Measurements from ENCODE around the gene ATP8A1. TPM values are rescaled to one million over a fixed set of nuclear protein-coding genes. Genes with fewer than 3 reads are reported as not detected.

Gene ATP8A1
- total RNA-seq, 1 experiment from 2014 or later: 14.3 TPM

DNA sequence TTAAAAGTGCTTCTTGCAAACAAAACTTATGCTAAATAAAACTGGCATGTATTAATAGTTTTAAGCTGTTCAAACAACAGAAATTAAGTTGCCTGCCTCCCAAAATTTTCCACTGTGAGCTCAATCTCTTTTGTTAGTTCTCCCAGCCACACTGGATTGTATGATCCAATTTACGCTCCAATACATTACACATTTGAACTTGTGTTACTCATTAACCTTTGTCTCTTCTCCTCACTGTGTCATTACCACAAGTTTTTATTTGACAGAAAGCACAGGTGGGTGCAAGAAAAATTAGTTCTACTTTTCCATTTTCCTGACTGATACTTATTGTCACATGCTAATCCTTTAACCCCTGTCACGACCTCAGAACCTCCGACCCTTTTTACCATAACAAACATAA lies 204.1 kb downstream of the ATP8A1 start:
- ATAC-seq: 0 out of 2 replicates have a peak, but pooled peaks have one; percentile 38
- TF ChIP-seq, protein P1, sequence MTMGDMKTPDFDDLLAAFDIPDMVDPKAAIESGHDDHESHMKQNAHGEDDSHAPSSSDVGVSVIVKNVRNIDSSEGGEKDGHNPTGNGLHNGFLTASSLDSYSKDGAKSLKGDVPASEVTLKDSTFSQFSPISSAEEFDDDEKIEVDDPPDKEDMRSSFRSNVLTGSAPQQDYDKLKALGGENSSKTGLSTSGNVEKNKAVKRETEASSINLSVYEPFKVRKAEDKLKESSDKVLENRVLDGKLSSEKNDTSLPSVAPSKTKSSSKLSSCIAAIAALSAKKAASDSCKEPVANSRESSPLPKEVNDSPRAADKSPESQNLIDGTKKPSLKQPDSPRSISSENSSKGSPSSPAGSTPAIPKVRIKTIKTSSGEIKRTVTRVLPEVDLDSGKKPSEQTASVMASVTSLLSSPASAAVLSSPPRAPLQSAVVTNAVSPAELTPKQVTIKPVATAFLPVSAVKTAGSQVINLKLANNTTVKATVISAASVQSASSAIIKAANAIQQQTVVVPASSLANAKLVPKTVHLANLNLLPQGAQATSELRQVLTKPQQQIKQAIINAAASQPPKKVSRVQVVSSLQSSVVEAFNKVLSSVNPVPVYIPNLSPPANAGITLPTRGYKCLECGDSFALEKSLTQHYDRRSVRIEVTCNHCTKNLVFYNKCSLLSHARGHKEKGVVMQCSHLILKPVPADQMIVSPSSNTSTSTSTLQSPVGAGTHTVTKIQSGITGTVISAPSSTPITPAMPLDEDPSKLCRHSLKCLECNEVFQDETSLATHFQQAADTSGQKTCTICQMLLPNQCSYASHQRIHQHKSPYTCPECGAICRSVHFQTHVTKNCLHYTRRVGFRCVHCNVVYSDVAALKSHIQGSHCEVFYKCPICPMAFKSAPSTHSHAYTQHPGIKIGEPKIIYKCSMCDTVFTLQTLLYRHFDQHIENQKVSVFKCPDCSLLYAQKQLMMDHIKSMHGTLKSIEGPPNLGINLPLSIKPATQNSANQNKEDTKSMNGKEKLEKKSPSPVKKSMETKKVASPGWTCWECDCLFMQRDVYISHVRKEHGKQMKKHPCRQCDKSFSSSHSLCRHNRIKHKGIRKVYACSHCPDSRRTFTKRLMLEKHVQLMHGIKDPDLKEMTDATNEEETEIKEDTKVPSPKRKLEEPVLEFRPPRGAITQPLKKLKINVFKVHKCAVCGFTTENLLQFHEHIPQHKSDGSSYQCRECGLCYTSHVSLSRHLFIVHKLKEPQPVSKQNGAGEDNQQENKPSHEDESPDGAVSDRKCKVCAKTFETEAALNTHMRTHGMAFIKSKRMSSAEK (CRISPR knock-in tag; IDR thresholded peaks at IDR 0.05; ENCODE audit: borderline replicate concordance): no peak
- TF ChIP-seq RORB (CRISPR knock-in tag; IDR thresholded peaks at IDR 0.05) (no peak), GABPB1 (CRISPR knock-in tag; IDR thresholded peaks at IDR 0.05) (no peak), ZNF671 (CRISPR knock-in tag; IDR thresholded peaks at IDR 0.05) (no peak), E2F4 (CRISPR knock-in tag; IDR thresholded peaks at IDR 0.05; ENCODE audit: borderline replicate concordance, low read depth) (no peak)
- POLR2A ChIA-PET: no interaction called here
- no peak for DNase-seq (ENCODE audit: low spot score)
- no peak overlapping the region for H3K4me3 Mint-ChIP-seq
- H3K4me1 Mint-ChIP-seq: peaks cover 43% of the 10 kb centered on the region
- H3K9me3 Mint-ChIP-seq: 0 out of 2 replicates have a peak, but pooled peaks cover 3% of the 10 kb centered on the region
- CTCF ChIA-PET: no interaction called here
- no peaks in the 10 kb centered on the region for H3K27me3 Mint-ChIP-seq (ENCODE audit: low read depth)
- H3K27ac Mint-ChIP-seq: peak overlapping the region; percentile 9; the same call in 1 of the 2 replicates
- H3K36me3 Mint-ChIP-seq: peaks cover 5% of the 10 kb centered on the region; the same call in 1 of the 2 replicates

DNA sequence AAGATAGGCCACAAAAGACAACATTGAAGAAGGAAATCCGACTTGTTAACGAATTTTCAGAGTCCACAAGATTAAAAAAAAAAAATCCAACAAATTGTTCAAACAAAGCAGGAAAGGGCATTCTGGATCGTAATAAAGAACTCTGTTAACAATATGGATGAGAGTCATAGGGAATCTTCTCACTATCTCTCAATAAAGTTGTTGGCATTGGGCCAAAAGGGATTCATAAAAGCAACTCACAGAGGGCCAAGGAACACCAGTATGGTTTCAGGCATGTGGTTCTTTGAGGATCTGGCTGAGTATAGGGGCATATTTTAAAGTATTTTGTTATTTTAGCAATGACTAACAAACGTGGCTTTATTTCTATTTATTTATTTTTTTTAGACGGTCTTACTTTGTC lies 210.1 kb downstream of the ATP8A1 start:
- Mint-ChIP-seq H3K27ac (no peak overlapping the region), H3K36me3 (peaks cover 5% of the 10 kb centered on the region; the same call in 1 of the 2 replicates), H3K9me3 (0 out of 2 replicates have a peak, but pooled peaks cover 3% of the 10 kb centered on the region), H3K27me3 (ENCODE audit: low read depth) (no peaks in the 10 kb centered on the region), H3K4me3 (no peak overlapping the region), H3K4me1 (peaks cover 16% of the 10 kb centered on the region)
- no peak for DNase-seq (ENCODE audit: low spot score)
- CTCF ChIA-PET: no interaction called here
- POLR2A ChIA-PET: no interaction called here
- no peak for ATAC-seq
- TF ChIP-seq MXD4 (CRISPR knock-in tag; IDR thresholded peaks at IDR 0.05; ENCODE audit: borderline replicate concordance) (no peak), EMX1 (CRISPR knock-in tag; IDR thresholded peaks at IDR 0.05) (no peak), ZNF263 (CRISPR knock-in tag; IDR thresholded peaks at IDR 0.05; ENCODE audit: low read depth) (no peak), TCF7 (CRISPR knock-in tag; IDR thresholded peaks at IDR 0.05; ENCODE audit: low read depth) (no peak), NR2C2 (CRISPR knock-in tag; IDR thresholded peaks at IDR 0.05) (no peak), ZNF416 (CRISPR knock-in tag; IDR thresholded peaks at IDR 0.05) (no peak), TEAD4 (CRISPR knock-in tag; IDR thresholded peaks at IDR 0.05) (no peak), ZSCAN18 (CRISPR knock-in tag; IDR thresholded peaks at IDR 0.05) (no peak)
- TF ChIP-seq, protein P2, sequence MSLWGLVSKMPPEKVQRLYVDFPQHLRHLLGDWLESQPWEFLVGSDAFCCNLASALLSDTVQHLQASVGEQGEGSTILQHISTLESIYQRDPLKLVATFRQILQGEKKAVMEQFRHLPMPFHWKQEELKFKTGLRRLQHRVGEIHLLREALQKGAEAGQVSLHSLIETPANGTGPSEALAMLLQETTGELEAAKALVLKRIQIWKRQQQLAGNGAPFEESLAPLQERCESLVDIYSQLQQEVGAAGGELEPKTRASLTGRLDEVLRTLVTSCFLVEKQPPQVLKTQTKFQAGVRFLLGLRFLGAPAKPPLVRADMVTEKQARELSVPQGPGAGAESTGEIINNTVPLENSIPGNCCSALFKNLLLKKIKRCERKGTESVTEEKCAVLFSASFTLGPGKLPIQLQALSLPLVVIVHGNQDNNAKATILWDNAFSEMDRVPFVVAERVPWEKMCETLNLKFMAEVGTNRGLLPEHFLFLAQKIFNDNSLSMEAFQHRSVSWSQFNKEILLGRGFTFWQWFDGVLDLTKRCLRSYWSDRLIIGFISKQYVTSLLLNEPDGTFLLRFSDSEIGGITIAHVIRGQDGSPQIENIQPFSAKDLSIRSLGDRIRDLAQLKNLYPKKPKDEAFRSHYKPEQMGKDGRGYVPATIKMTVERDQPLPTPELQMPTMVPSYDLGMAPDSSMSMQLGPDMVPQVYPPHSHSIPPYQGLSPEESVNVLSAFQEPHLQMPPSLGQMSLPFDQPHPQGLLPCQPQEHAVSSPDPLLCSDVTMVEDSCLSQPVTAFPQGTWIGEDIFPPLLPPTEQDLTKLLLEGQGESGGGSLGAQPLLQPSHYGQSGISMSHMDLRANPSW (CRISPR knock-in tag; conservative IDR thresholded peaks at IDR 0.05; ENCODE audit: low read depth): no peak
